LNCaP clone FGC (cell line): ENCODE results near the gene RUNX1.

Experiments used
- DNase-seq: peaks from one replicate; pipeline ENCODE4 v3.0.0-alpha.2; 2011; ENCODE audit warnings: low read depth
- H3K4me3 ChIP-seq: 2 replicates; pipeline ENCODE4 v1.5.1; 2011; ENCODE audit warnings: mild to moderate bottlenecking, low read depth, low read length, control low read depth
- TF ChIP-seq, protein P1 (sequence below): IDR thresholded peaks from 2 replicates; pipeline ENCODE4 v1.5.1; 2012; ENCODE audit warnings: mild to moderate bottlenecking; ENCODE audit not compliant: control insufficient read depth, insufficient read depth; ENCODE audit errors: extremely low read depth

RUNX1 gene

GRCh38 chr21:34974162-34974981 is 74.7 kb downstream of the RUNX1 start:
- no peak for DNase-seq
- TF ChIP-seq, protein P1, sequence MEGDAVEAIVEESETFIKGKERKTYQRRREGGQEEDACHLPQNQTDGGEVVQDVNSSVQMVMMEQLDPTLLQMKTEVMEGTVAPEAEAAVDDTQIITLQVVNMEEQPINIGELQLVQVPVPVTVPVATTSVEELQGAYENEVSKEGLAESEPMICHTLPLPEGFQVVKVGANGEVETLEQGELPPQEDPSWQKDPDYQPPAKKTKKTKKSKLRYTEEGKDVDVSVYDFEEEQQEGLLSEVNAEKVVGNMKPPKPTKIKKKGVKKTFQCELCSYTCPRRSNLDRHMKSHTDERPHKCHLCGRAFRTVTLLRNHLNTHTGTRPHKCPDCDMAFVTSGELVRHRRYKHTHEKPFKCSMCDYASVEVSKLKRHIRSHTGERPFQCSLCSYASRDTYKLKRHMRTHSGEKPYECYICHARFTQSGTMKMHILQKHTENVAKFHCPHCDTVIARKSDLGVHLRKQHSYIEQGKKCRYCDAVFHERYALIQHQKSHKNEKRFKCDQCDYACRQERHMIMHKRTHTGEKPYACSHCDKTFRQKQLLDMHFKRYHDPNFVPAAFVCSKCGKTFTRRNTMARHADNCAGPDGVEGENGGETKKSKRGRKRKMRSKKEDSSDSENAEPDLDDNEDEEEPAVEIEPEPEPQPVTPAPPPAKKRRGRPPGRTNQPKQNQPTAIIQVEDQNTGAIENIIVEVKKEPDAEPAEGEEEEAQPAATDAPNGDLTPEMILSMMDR, result no peak
- no peak overlapping the region for H3K4me3 ChIP-seq

GRCh38 chr21:34973685-34974084 is 75.4 kb downstream of the RUNX1 start:
- DNase-seq, result no peak
- H3K4me3 ChIP-seq, result no peak overlapping the region
- TF ChIP-seq, protein P1, result no peak

- TF ChIP-seq, protein P1, result no peak
- DNase-seq, result no peak
- H3K4me3 ChIP-seq, result no peak overlapping the region
These were observed 77.4 kb downstream of the RUNX1 start for GRCh38 chr21:34971656-34972055.

- no peak for DNase-seq
- TF ChIP-seq, protein P1, result no peak
These were observed 78.5 kb downstream of the RUNX1 start for GRCh38 chr21:34970566-34970965.

GRCh38 chr21:34970167-34970500 is 79.0 kb downstream of the RUNX1 start:
- H3K4me3 ChIP-seq, result no peak overlapping the region
- DNase-seq, result no peak
- TF ChIP-seq, protein P1, result no peak

More at GRCh38 chr21:34970566-34970965, 78.5 kb downstream of the RUNX1 start:
- H3K4me3 ChIP-seq, result no peak overlapping the region

DNA sequence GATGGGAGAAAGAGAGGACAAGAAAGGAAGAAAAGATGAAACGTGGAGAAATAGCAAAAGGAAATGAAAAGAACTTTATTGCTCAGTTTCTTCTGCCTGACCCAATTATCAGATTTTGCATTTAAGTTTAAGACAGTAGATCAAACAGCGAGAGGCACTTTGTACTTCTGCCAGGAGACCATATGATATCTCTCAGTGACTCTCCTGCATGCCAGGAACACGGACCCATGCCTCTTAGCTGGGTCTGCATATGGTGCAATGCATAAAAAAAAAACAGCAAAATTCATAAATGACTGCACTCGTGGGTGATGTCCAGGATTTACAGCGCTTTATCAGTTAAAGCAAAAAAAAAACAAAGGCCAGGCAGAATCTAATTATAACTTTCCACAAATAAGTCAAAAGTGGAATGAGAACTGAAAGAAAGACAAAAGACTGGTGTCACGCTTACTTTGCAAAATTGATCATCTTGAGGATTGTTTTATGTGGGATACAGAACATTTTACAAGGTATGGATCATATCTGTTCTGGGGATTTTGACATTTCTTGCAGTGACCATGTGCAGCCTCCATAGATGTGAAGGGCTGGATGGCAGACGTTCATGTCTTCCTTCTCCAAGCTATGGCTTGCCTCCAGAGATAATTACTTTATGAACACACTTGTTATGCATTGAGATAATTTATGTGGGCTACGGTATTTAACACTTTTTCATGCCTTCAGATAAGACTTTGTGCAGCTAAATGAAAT is 79.5 kb downstream of the RUNX1 start:
- no peak for DNase-seq
- no peak overlapping the region for H3K4me3 ChIP-seq
- TF ChIP-seq, protein P1, result no peak
